HCT116 (cell line): ENCODE measurements around the gene TRMT10C. TPM values are rescaled to one million over a fixed set of nuclear protein-coding genes. Genes with fewer than 3 reads are reported as not detected.

Experiments used
- ATAC-seq: fragments of 200-7000 bp; cut with Tn5 transposase; 2 replicates; pipeline ENCODE4 v1.9.1; 2020; ENCODE audit warnings: mild to moderate bottlenecking, moderate library complexity
- BruUV-seq: library from RNA; stranded (reverse); fragments of 400-500 nt; replicated peaks from 2 replicates; lab custom pipeline; 2021; lab: Mats Ljungman, UMichigan
- CTCF ChIA-PET: fragments of 300-600 bp; sonication (Branson Sonifier 250); formaldehyde crosslinking; loops from one replicate; lab custom pipeline; 2021; ENCODE audit warnings: antibody characterized with exemption; lab: Charles Lee
- POLR2A ChIA-PET: fragments of 300-600, 350-600 bp; sonication (Branson Sonifier 250); formaldehyde crosslinking; loops from one replicate; lab custom pipeline; 2021; ENCODE audit warnings: antibody characterized with exemption; lab: Charles Lee
- RAD21 ChIA-PET, 2 experiments: fragments of 300-600 bp; sonication (Branson Sonifier 250); formaldehyde crosslinking; loops; one replicate each; lab custom pipeline; 2023; ENCODE audit warnings: low total read pairs in 2 of 2; ENCODE audit not compliant: uncharacterized antibody in 2 of 2, unreplicated experiment in 2 of 2, low non-redundant PET in 1 of 2; lab: Charles Lee
- DNase-seq: peaks from one replicate; pipeline ENCODE4 v3.0.0-alpha.2; 2010; ENCODE audit warnings: low read depth, low spot score
- H2AFZ ChIP-seq: fragments of 200-600 bp; shearing (Covaris generic), sonication (generic); 2 replicates; pipeline ENCODE4 v1.6.1; 2017; ENCODE audit warnings: low read depth, mixed run types, mixed read lengths, antibody characterized with exemption, low read length; ENCODE audit not compliant: poor library complexity, severe bottlenecking
- H3K27ac ChIP-seq: 2 replicates; pipeline ENCODE4 v1.5.1; 2012; ENCODE audit warnings: low read depth, low read length
- H3K27me3 ChIP-seq: fragments of 200-600 bp; sonication (generic); 2 replicates; pipeline ENCODE4 v1.6.1; 2016; ENCODE audit warnings: mixed run types, low read length, mixed read lengths; ENCODE audit not compliant: insufficient read depth
- H3K36me3 ChIP-seq, 2 experiments: fragments of 200-500 bp in 1 of 2; fragments of 200-600 bp in 1 of 2; sonication (Bioruptor generic) in 1 of 2; sonication (generic) in 1 of 2; 2 replicates each; pipeline versions ENCODE4 v1.5.1 to v1.6.1; 2014 to 2016; ENCODE audit warnings: low read length in 2 of 2, inconsistent platforms in 1 of 2, mixed read lengths in 1 of 2, mixed run types in 1 of 2; ENCODE audit not compliant: insufficient read depth in 2 of 2, control insufficient read depth in 1 of 2
- H3K4me1 ChIP-seq, 2 experiments: fragments of 200-600 bp in 1 of 2; sonication (generic) in 1 of 2; 2 replicates each; pipeline versions ENCODE4 v1.5.1 to v1.6.1; 2012 to 2017; ENCODE audit warnings: low read length in 2 of 2, inconsistent platforms in 1 of 2, mild to moderate bottlenecking in 1 of 2, mixed read lengths in 1 of 2, mixed run types in 1 of 2, moderate library complexity in 1 of 2; ENCODE audit not compliant: insufficient read depth in 2 of 2, control insufficient read depth in 1 of 2
- H3K4me2 ChIP-seq: fragments of 200-600 bp; sonication (generic); 2 replicates; pipeline ENCODE4 v1.6.1; 2017; ENCODE audit warnings: mixed run types, low read length, mixed read lengths
- H3K4me3 ChIP-seq, 2 experiments: fragments of 200-600 bp in 1 of 2; sonication (generic) in 1 of 2; replicated peaks in 1 of 2; 2 replicates each; pipeline ENCODE4 v1.5.1; 2011 to 2016; ENCODE audit warnings: low read length in 2 of 2, control low read depth in 1 of 2, low read depth in 1 of 2, mild to moderate bottlenecking in 1 of 2, mixed read lengths in 1 of 2, mixed run types in 1 of 2
- H3K79me2 ChIP-seq: fragments of 200-600 bp; sonication (generic); 2 replicates; pipeline ENCODE4 v1.6.1; 2017; ENCODE audit warnings: mild to moderate bottlenecking, mixed run types, low read length, moderate library complexity, mixed read lengths; ENCODE audit not compliant: insufficient read depth
- H3K9ac ChIP-seq: fragments of 200-600 bp; sonication (generic); 2 replicates; pipeline ENCODE4 v1.6.1; 2016; ENCODE audit warnings: low read length, mixed read lengths
- H3K9me2 ChIP-seq: fragments of 200-600 bp; sonication (generic), shearing (Covaris generic); 2 replicates; pipeline ENCODE4 v1.6.1; 2017; ENCODE audit warnings: mixed run types, mild to moderate bottlenecking, moderate library complexity; ENCODE audit not compliant: insufficient read depth
- H3K9me3 ChIP-seq, 2 experiments: fragments of 200-500 bp in 1 of 2; fragments of 200-600 bp in 1 of 2; sonication (Bioruptor generic) in 1 of 2; sonication (generic) in 1 of 2; 2 replicates each; pipeline ENCODE4 v1.6.1; 2014 to 2017; ENCODE audit warnings: low read length in 2 of 2, mixed read lengths in 2 of 2, inconsistent platforms in 1 of 2, low read depth in 1 of 2, mild to moderate bottlenecking in 1 of 2, mixed run types in 1 of 2, moderate library complexity in 1 of 2; ENCODE audit not compliant: control insufficient read depth in 1 of 2, insufficient read depth in 1 of 2
- H4K20me1 ChIP-seq: fragments of 200-600 bp; sonication (generic), shearing (Covaris generic); 2 replicates; pipeline ENCODE4 v1.6.1; 2017; ENCODE audit warnings: mixed run types, mild to moderate bottlenecking, moderate library complexity; ENCODE audit not compliant: insufficient read depth
- POLR2AphosphoS5 ChIP-seq: IDR thresholded peaks from 2 replicates; pipeline ENCODE4 v1.6.1; 2011; ENCODE audit warnings: mild to moderate bottlenecking, low read depth, low read length, moderate library complexity
- SIN3A ChIP-seq: IDR thresholded peaks from 2 replicates; pipeline ENCODE4 v1.6.1; 2012; ENCODE audit warnings: low read depth
- ZNF274 ChIP-seq: fragments of 200-500 bp; sonication (Bioruptor generic); IDR thresholded peaks from 2 replicates; pipeline ENCODE4 v1.6.1; 2014; ENCODE audit warnings: mild to moderate bottlenecking, low read depth, low read length, inconsistent platforms
- intact Hi-C: fragments of 100-400 bp; cut with micrococcal nuclease; formaldehyde crosslinking; loops from 2 replicates; pipeline ENCODE4 v1.10.0; 2022
- total RNA-seq: library from RNA; stranded (reverse); gene quantifications from one replicate; pipeline ENCODE4 v1.2.1, GENCODE V29; 2021; ENCODE audit not compliant: unreplicated experiment

Gene TRMT10C
- total RNA-seq, 1 experiment from 2014 or later, result 36.4 TPM

DNA sequence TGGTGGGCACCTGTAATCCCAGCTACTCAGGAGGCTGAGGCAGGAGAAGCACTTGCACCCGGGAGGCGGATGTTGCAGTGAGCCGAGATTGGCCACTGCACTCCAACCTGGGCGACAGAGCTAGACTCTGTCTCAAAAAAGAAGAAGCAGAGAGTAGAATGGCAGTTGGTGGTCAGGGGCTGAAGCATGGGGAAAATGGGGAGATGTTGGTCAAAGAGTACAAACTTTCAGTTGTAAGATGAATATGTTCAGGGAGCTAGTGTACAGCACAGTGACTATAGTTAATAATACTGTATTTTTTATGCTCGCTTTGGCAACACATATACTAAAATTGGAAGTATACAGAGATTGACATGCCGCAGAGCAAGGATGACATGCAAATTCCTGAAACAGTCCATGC, 53.9 kb downstream of the TRMT10C start:
- ATAC-seq, result no peak
- Histone ChIP-seq H3K27me3 (no peaks in the 10 kb centered on the region), H3K4me2 (no peak overlapping the region), H3K9ac (no peak overlapping the region), H3K79me2 (no peaks in the 10 kb centered on the region), H3K36me3 (no peaks in the 10 kb centered on the region), H3K4me1 (no peaks in the 10 kb centered on the region), H3K9me2 (no peaks in the 10 kb centered on the region), H2AFZ (no peak overlapping the region), H3K27ac (no peak overlapping the region), H3K9me3 (no peaks in the 10 kb centered on the region), H3K4me3 (no peak overlapping the region), H4K20me1 (no peaks in the 10 kb centered on the region)
- TF ChIP-seq ZNF274 (no peak), SIN3A (no peak), POLR2AphosphoS5 (no peak)
- RAD21 ChIA-PET, result no interaction called here
- CTCF ChIA-PET, result no interaction called here
- DNase-seq, result no peak
- intact Hi-C loops, result no loop called here
- no TSS peak for BruUV-seq
- POLR2A ChIA-PET, result no interaction called here

Other genes starting within 250 kb of the TRMT10C start
- gene IMPG2, start 241.3 kb upstream of the TRMT10C start, total RNA-seq, result 0.20 TPM
- gene SENP7, start 48.7 kb upstream of the TRMT10C start, total RNA-seq, result 7.9 TPM
- gene PCNP, start 12.3 kb downstream of the TRMT10C start, total RNA-seq, result 177 TPM
- 20.4 TPM for gene ZBTB11, start 115.3 kb downstream of the TRMT10C start, total RNA-seq
- 1,397 TPM for gene RPL24, start 124.8 kb downstream of the TRMT10C start, total RNA-seq
- gene CEP97, start 162.7 kb downstream of the TRMT10C start, total RNA-seq, result 15.7 TPM
- gene NXPE3, start 217.3 kb downstream of the TRMT10C start, total RNA-seq, result 4.3 TPM